HCT116 (cell line): Measurements from ENCODE around the gene IQCF2. TPM values are rescaled to one million over a fixed set of nuclear protein-coding genes. Genes with fewer than 3 reads are reported as not detected.
"Not testable (repeated sequence)": the region's sequence is repeated elsewhere in the genome, so short reads cannot be mapped to it uniquely, and the experiment has no call there.

ENCODE experiments used
- ATAC-seq: fragments of 200-7000 bp; cut with Tn5 transposase; 2 replicates; pipeline ENCODE4 v1.9.1; 2020; ENCODE audit warnings: mild to moderate bottlenecking, moderate library complexity
- BruUV-seq: library from RNA; stranded (reverse); fragments of 400-500 nt; replicated peaks from 2 replicates; lab custom pipeline; 2021; lab: Mats Ljungman, UMichigan
- CTCF ChIA-PET: fragments of 300-600 bp; sonication (Branson Sonifier 250); formaldehyde crosslinking; loops from one replicate; lab custom pipeline; 2021; ENCODE audit warnings: antibody characterized with exemption; lab: Charles Lee
- POLR2A ChIA-PET: fragments of 300-600, 350-600 bp; sonication (Branson Sonifier 250); formaldehyde crosslinking; loops from one replicate; lab custom pipeline; 2021; ENCODE audit warnings: antibody characterized with exemption; lab: Charles Lee
- RAD21 ChIA-PET, 2 experiments: fragments of 300-600 bp; sonication (Branson Sonifier 250); formaldehyde crosslinking; loops; one replicate each; lab custom pipeline; 2023; ENCODE audit warnings: low total read pairs in 2 of 2; ENCODE audit not compliant: uncharacterized antibody in 2 of 2, unreplicated experiment in 2 of 2, low non-redundant PET in 1 of 2; lab: Charles Lee
- DNase-seq: peaks from one replicate; pipeline ENCODE4 v3.0.0-alpha.2; 2010; ENCODE audit warnings: low read depth, low spot score
- H2AFZ ChIP-seq: fragments of 200-600 bp; shearing (Covaris generic), sonication (generic); 2 replicates; pipeline ENCODE4 v1.6.1; 2017; ENCODE audit warnings: low read depth, mixed run types, mixed read lengths, antibody characterized with exemption, low read length; ENCODE audit not compliant: poor library complexity, severe bottlenecking
- H3K27ac ChIP-seq: 2 replicates; pipeline ENCODE4 v1.5.1; 2012; ENCODE audit warnings: low read depth, low read length
- H3K27me3 ChIP-seq: fragments of 200-600 bp; sonication (generic); 2 replicates; pipeline ENCODE4 v1.6.1; 2016; ENCODE audit warnings: mixed run types, low read length, mixed read lengths; ENCODE audit not compliant: insufficient read depth
- H3K36me3 ChIP-seq, 2 experiments: fragments of 200-500 bp in 1 of 2; fragments of 200-600 bp in 1 of 2; sonication (Bioruptor generic) in 1 of 2; sonication (generic) in 1 of 2; 2 replicates each; pipeline versions ENCODE4 v1.5.1 to v1.6.1; 2014 to 2016; ENCODE audit warnings: low read length in 2 of 2, inconsistent platforms in 1 of 2, mixed read lengths in 1 of 2, mixed run types in 1 of 2; ENCODE audit not compliant: insufficient read depth in 2 of 2, control insufficient read depth in 1 of 2
- H3K4me1 ChIP-seq, 2 experiments: fragments of 200-600 bp in 1 of 2; sonication (generic) in 1 of 2; 2 replicates each; pipeline versions ENCODE4 v1.5.1 to v1.6.1; 2012 to 2017; ENCODE audit warnings: low read length in 2 of 2, inconsistent platforms in 1 of 2, mild to moderate bottlenecking in 1 of 2, mixed read lengths in 1 of 2, mixed run types in 1 of 2, moderate library complexity in 1 of 2; ENCODE audit not compliant: insufficient read depth in 2 of 2, control insufficient read depth in 1 of 2
- H3K4me2 ChIP-seq: fragments of 200-600 bp; sonication (generic); 2 replicates; pipeline ENCODE4 v1.6.1; 2017; ENCODE audit warnings: mixed run types, low read length, mixed read lengths
- H3K4me3 ChIP-seq, 2 experiments: fragments of 200-600 bp in 1 of 2; sonication (generic) in 1 of 2; replicated peaks in 1 of 2; 2 replicates each; pipeline ENCODE4 v1.5.1; 2011 to 2016; ENCODE audit warnings: low read length in 2 of 2, control low read depth in 1 of 2, low read depth in 1 of 2, mild to moderate bottlenecking in 1 of 2, mixed read lengths in 1 of 2, mixed run types in 1 of 2
- H3K79me2 ChIP-seq: fragments of 200-600 bp; sonication (generic); 2 replicates; pipeline ENCODE4 v1.6.1; 2017; ENCODE audit warnings: mild to moderate bottlenecking, mixed run types, low read length, moderate library complexity, mixed read lengths; ENCODE audit not compliant: insufficient read depth
- H3K9ac ChIP-seq: fragments of 200-600 bp; sonication (generic); 2 replicates; pipeline ENCODE4 v1.6.1; 2016; ENCODE audit warnings: low read length, mixed read lengths
- H3K9me2 ChIP-seq: fragments of 200-600 bp; sonication (generic), shearing (Covaris generic); 2 replicates; pipeline ENCODE4 v1.6.1; 2017; ENCODE audit warnings: mixed run types, mild to moderate bottlenecking, moderate library complexity; ENCODE audit not compliant: insufficient read depth
- H3K9me3 ChIP-seq, 2 experiments: fragments of 200-500 bp in 1 of 2; fragments of 200-600 bp in 1 of 2; sonication (Bioruptor generic) in 1 of 2; sonication (generic) in 1 of 2; 2 replicates each; pipeline ENCODE4 v1.6.1; 2014 to 2017; ENCODE audit warnings: low read length in 2 of 2, mixed read lengths in 2 of 2, inconsistent platforms in 1 of 2, low read depth in 1 of 2, mild to moderate bottlenecking in 1 of 2, mixed run types in 1 of 2, moderate library complexity in 1 of 2; ENCODE audit not compliant: control insufficient read depth in 1 of 2, insufficient read depth in 1 of 2
- H4K20me1 ChIP-seq: fragments of 200-600 bp; sonication (generic), shearing (Covaris generic); 2 replicates; pipeline ENCODE4 v1.6.1; 2017; ENCODE audit warnings: mixed run types, mild to moderate bottlenecking, moderate library complexity; ENCODE audit not compliant: insufficient read depth
- ATF3 ChIP-seq: IDR thresholded peaks from 2 replicates; pipeline ENCODE4 v1.6.1; 2012
- CBX3 ChIP-seq: IDR thresholded peaks from 2 replicates; pipeline ENCODE4 v1.6.1; 2012; ENCODE audit warnings: low read depth
- CEBPB ChIP-seq: IDR thresholded peaks from 2 replicates; pipeline ENCODE4 v1.6.1; 2012; ENCODE audit warnings: low read depth
- CTCF ChIP-seq, 3 experiments: fragments of 200-600 bp in 1 of 3; sonication (generic) in 1 of 3; IDR thresholded peaks in 2 of 3; conservative IDR thresholded peaks in 1 of 3; 2 replicates each; pipeline ENCODE4 v1.5.1; 2012 to 2017; ENCODE audit warnings: low read depth in 2 of 3, low read length in 2 of 3, antibody characterized with exemption in 1 of 3, borderline replicate concordance in 1 of 3, control low read depth in 1 of 3, mild to moderate bottlenecking in 1 of 3, mixed read lengths in 1 of 3, mixed run types in 1 of 3, moderate library complexity in 1 of 3; ENCODE audit not compliant: insufficient read depth in 1 of 3
- EGR1 ChIP-seq: IDR thresholded peaks from 2 replicates; pipeline ENCODE4 v1.6.1; 2012; ENCODE audit warnings: low read depth
- ELF1 ChIP-seq: IDR thresholded peaks from 2 replicates; pipeline ENCODE4 v1.6.1; 2012; ENCODE audit warnings: low read depth, borderline replicate concordance
- EZH2 ChIP-seq: fragments of 200-600 bp; sonication (generic); IDR thresholded peaks from 2 replicates; pipeline ENCODE4 v1.6.1; 2017; ENCODE audit warnings: antibody characterized with exemption, mixed run types
- EZH2phosphoT487 ChIP-seq: fragments of 200-600 bp; IDR thresholded peaks from 2 replicates; pipeline ENCODE4 v1.6.1; 2018; ENCODE audit warnings: antibody characterized with exemption, borderline replicate concordance
- FOSL1 ChIP-seq: IDR thresholded peaks from 2 replicates; pipeline ENCODE4 v1.6.1; 2012; ENCODE audit warnings: low read depth
- JUND ChIP-seq: IDR thresholded peaks from 2 replicates; pipeline ENCODE4 v1.6.1; 2012
- POLR2A ChIP-seq: IDR thresholded peaks from 2 replicates; pipeline ENCODE4 v1.7.0; 2011; ENCODE audit warnings: borderline replicate concordance; ENCODE audit not compliant: insufficient read depth, insufficient read length; ENCODE audit errors: extremely low read depth
- RAD21 ChIP-seq: IDR thresholded peaks from 2 replicates; pipeline ENCODE4 v1.6.1; 2012; ENCODE audit warnings: low read depth, mild to moderate bottlenecking
- SIN3A ChIP-seq: IDR thresholded peaks from 2 replicates; pipeline ENCODE4 v1.6.1; 2012; ENCODE audit warnings: low read depth
- SP1 ChIP-seq: IDR thresholded peaks from 2 replicates; pipeline ENCODE4 v1.6.1; 2012; ENCODE audit warnings: low read depth
- SRF ChIP-seq: IDR thresholded peaks from 2 replicates; pipeline ENCODE4 v1.6.1; 2012; ENCODE audit warnings: low read depth
- TCF7L2 ChIP-seq: IDR thresholded peaks from 2 replicates; pipeline ENCODE4 v1.7.0; 2011; ENCODE audit warnings: borderline replicate concordance, inconsistent platforms; ENCODE audit not compliant: insufficient read depth, insufficient read length; ENCODE audit errors: extremely low read depth
- YY1 ChIP-seq: IDR thresholded peaks from 2 replicates; pipeline ENCODE4 v1.6.1; 2011; ENCODE audit warnings: low read length, low read depth, moderate library complexity, mild to moderate bottlenecking; ENCODE audit not compliant: insufficient replicate concordance; ENCODE audit errors: extremely low read depth
- ZBTB33 ChIP-seq: IDR thresholded peaks from 2 replicates; pipeline ENCODE4 v1.6.1; 2011; ENCODE audit warnings: mild to moderate bottlenecking, low read length, moderate library complexity; ENCODE audit not compliant: insufficient replicate concordance; ENCODE audit errors: extremely low read depth
- ZFX ChIP-seq: fragments of 450-650 bp; IDR thresholded peaks from 2 replicates; pipeline ENCODE4 v1.6.1; 2017
- ZNF274 ChIP-seq: fragments of 200-500 bp; sonication (Bioruptor generic); IDR thresholded peaks from 2 replicates; pipeline ENCODE4 v1.6.1; 2014; ENCODE audit warnings: mild to moderate bottlenecking, low read depth, low read length, inconsistent platforms
- intact Hi-C: fragments of 100-400 bp; cut with micrococcal nuclease; formaldehyde crosslinking; loops from 2 replicates; pipeline ENCODE4 v1.10.0; 2022
- total RNA-seq: library from RNA; stranded (reverse); gene quantifications from one replicate; pipeline ENCODE4 v1.2.1, GENCODE V29; 2021; ENCODE audit not compliant: unreplicated experiment

IQCF2 gene
- total RNA-seq, 1 experiment from 2014 or later, result not detected

- no peak for ATAC-seq
- CTCF ChIA-PET, result no interaction called here
- no peak overlapping the region for H3K27ac ChIP-seq
- RAD21 ChIA-PET, result no interaction called here
- H3K4me1 ChIP-seq, result no peaks in the 10 kb centered on the region
- H3K9ac ChIP-seq, result no peak overlapping the region
- POLR2A ChIA-PET, result no interaction called here
- no peaks in the 10 kb centered on the region for H3K27me3 ChIP-seq
- H3K9me3 ChIP-seq, result no peaks in the 10 kb centered on the region
- TF ChIP-seq ZBTB33, result no peak
- no peak for TF ChIP-seq CEBPB
- no peak for TF ChIP-seq EGR1
- no peak for TF ChIP-seq CBX3
- no peak for TF ChIP-seq ELF1
- no peak for TF ChIP-seq ATF3
- no peak for TF ChIP-seq EZH2phosphoT487
- no peak for TF ChIP-seq CTCF (IDR thresholded peaks at IDR 0.05 in 2 of 3, conservative IDR thresholded peaks at IDR 0.05 in 1 of 3; ENCODE audit: borderline replicate concordance in 1 of 3, insufficient read depth in 1 of 3, low read depth in 2 of 3, low read length in 2 of 3)
- no peak for TF ChIP-seq SRF
- no peak for TF ChIP-seq TCF7L2
- TF ChIP-seq SP1, result no peak
- TF ChIP-seq YY1, result no peak
- no peak for TF ChIP-seq FOSL1
- no peak for TF ChIP-seq ZFX
- no peak for TF ChIP-seq EZH2
- no peak for TF ChIP-seq RAD21
- no peak for TF ChIP-seq JUND
- TF ChIP-seq ZNF274, result no peak
- no peak for TF ChIP-seq POLR2A
- no peak for TF ChIP-seq SIN3A
- TF ChIP-seq, all 23 proteins: peak for 0
- H3K79me2 ChIP-seq, result no peaks in the 10 kb centered on the region
- no peaks in the 10 kb centered on the region for H4K20me1 ChIP-seq
- H2AFZ ChIP-seq, result no peak overlapping the region
- H3K9me2 ChIP-seq, result no peaks in the 10 kb centered on the region
- intact Hi-C loops, result no loop called here
- H3K4me3 ChIP-seq, result no peak overlapping the region
- H3K4me2 ChIP-seq, result no peak overlapping the region
- no peak for DNase-seq
- H3K36me3 ChIP-seq, result no peaks in the 10 kb centered on the region
- BruUV-seq, result no TSS peak
Observed at GRCh38 chr3:51845129-51845528, 16.3 kb upstream of the IQCF2 start.

GRCh38 chr3:51855411-51855810, 6.0 kb upstream of the IQCF2 start:
- POLR2A ChIA-PET, H3K27me3 ChIP-seq, H3K9me3 ChIP-seq, H3K36me3 ChIP-seq, H3K4me1 ChIP-seq, CTCF ChIA-PET, H3K4me2 ChIP-seq, H3K27ac ChIP-seq, DNase-seq, H3K9ac ChIP-seq, BruUV-seq, H4K20me1 ChIP-seq, ATAC-seq, H2AFZ ChIP-seq, intact Hi-C loops, H3K9me2 ChIP-seq, H3K4me3 ChIP-seq, RAD21 ChIA-PET, H3K79me2 ChIP-seq: not testable (repeated sequence)
